GM23338 (cell line): ENCODE results near the gene MLEC. TPM values are rescaled to one million over a fixed set of nuclear protein-coding genes. Genes with fewer than 3 reads are reported as not detected.

Experiments
- ATAC-seq: fragments of 200-7000 bp; cut with Tn5 transposase; 3 replicates; pipeline ENCODE4 v1.9.1; 2020
- DNase-seq: peaks from one replicate; pipeline ENCODE4 v3.0.0-alpha.2; 2015; ENCODE audit warnings: low spot score
- H2AFZ ChIP-seq: fragments of 200-600 bp; sonication (generic); 2 replicates; pipeline ENCODE4 v1.8.0; 2016; ENCODE audit warnings: antibody characterized with exemption, mild to moderate bottlenecking, moderate library complexity
- H3F3A ChIP-seq: fragments of 200-600 bp; sonication (generic); replicated peaks from 2 replicates; pipeline ENCODE4 v1.8.0; 2017; ENCODE audit warnings: antibody characterized with exemption, mixed run types, low read depth
- H3K27ac ChIP-seq: fragments of 200-600 bp; sonication (generic); 2 replicates; pipeline ENCODE4 v1.6.1; 2016; ENCODE audit warnings: low read depth
- H3K27me3 ChIP-seq: fragments of 200-600 bp; sonication (generic); 2 replicates; pipeline ENCODE4 v1.8.0; 2016; ENCODE audit warnings: mild to moderate bottlenecking, mixed run types, moderate library complexity; ENCODE audit not compliant: insufficient read depth
- H3K36me3 ChIP-seq: fragments of 200-600 bp; sonication (generic); 2 replicates; pipeline ENCODE4 v1.8.0; 2016; ENCODE audit warnings: mild to moderate bottlenecking; ENCODE audit not compliant: insufficient read depth
- H3K4me1 ChIP-seq: fragments of 200-600 bp; sonication (generic); 2 replicates; pipeline ENCODE4 v1.8.0; 2016; ENCODE audit warnings: mild to moderate bottlenecking, moderate library complexity; ENCODE audit not compliant: insufficient read depth
- H3K4me2 ChIP-seq: fragments of 200-600 bp; sonication (generic); 2 replicates; pipeline ENCODE4 v1.7.1; 2017; ENCODE audit warnings: mixed run types
- H3K4me3 ChIP-seq: fragments of 200-600 bp; sonication (generic); 2 replicates; pipeline ENCODE4 v1.6.1; 2016; ENCODE audit warnings: mixed run types
- H3K79me2 ChIP-seq: fragments of 200-600 bp; sonication (generic); replicated peaks from 2 replicates; pipeline ENCODE4 v1.8.0; 2017; ENCODE audit warnings: mild to moderate bottlenecking; ENCODE audit not compliant: insufficient read depth
- H3K9me2 ChIP-seq: fragments of 200-600 bp; sonication (generic); 2 replicates; pipeline ENCODE4 v1.8.0; 2017; ENCODE audit not compliant: insufficient read depth
- H4K20me1 ChIP-seq: fragments of 200-600 bp; sonication (generic); replicated peaks from 2 replicates; pipeline ENCODE4 v1.8.0; 2017; ENCODE audit warnings: mild to moderate bottlenecking; ENCODE audit not compliant: insufficient read depth
- H3K27ac Mint-ChIP-seq: 2 replicates; pipeline ENCODE4 v1.8.0; 2020; ENCODE audit warnings: inconsistent platforms, mild to moderate bottlenecking, moderate library complexity, mixed read lengths
- H3K27me3 Mint-ChIP-seq: 3 replicates; pipeline ENCODE4 v1.8.0; 2022; ENCODE audit warnings: low read depth, mild to moderate bottlenecking, moderate library complexity, mixed read lengths, inconsistent platforms; ENCODE audit not compliant: insufficient read depth, poor library complexity
- H3K36me3 Mint-ChIP-seq: 3 replicates; pipeline ENCODE4 v1.8.0; 2021; ENCODE audit warnings: low read depth, mild to moderate bottlenecking, inconsistent platforms, moderate library complexity, mixed read lengths
- H3K4me1 Mint-ChIP-seq: 3 replicates; pipeline ENCODE4 v1.8.0; 2020; ENCODE audit warnings: mild to moderate bottlenecking, inconsistent platforms, mixed read lengths
- H3K4me3 Mint-ChIP-seq: 3 replicates; pipeline ENCODE4 v1.8.0; 2021; ENCODE audit warnings: moderate library complexity, mild to moderate bottlenecking, inconsistent platforms, mixed read lengths
- H3K9me3 Mint-ChIP-seq: 3 replicates; pipeline ENCODE4 v1.8.0; 2020; ENCODE audit warnings: moderate library complexity, mild to moderate bottlenecking, inconsistent platforms, mixed read lengths
- CREB1 ChIP-seq: fragments of 250-450 bp; sonication (Bioruptor Pico); IDR thresholded peaks from 2 replicates; pipeline ENCODE4 v1.5.0; 2020; ENCODE audit warnings: low read depth, mild to moderate bottlenecking, moderate library complexity
- ETS1 ChIP-seq: IDR thresholded peaks from 2 replicates; pipeline ENCODE4 v1.6.1; 2016; ENCODE audit warnings: antibody characterized with exemption
- EZH2 ChIP-seq: fragments of 200-600 bp; sonication (generic); IDR thresholded peaks from one replicate; pipeline ENCODE4 v1.8.0; 2017; ENCODE audit warnings: antibody characterized with exemption, mild to moderate bottlenecking, low read depth; ENCODE audit not compliant: unreplicated experiment
- EZH2phosphoT487 ChIP-seq: fragments of 200-600 bp; sonication (generic); IDR thresholded peaks from one replicate; pipeline ENCODE4 v1.8.1; 2018; ENCODE audit warnings: antibody characterized with exemption; ENCODE audit not compliant: unreplicated experiment
- JUNB ChIP-seq: IDR thresholded peaks from one replicate; pipeline ENCODE4 v1.6.1; 2016; ENCODE audit warnings: antibody characterized with exemption; ENCODE audit not compliant: unreplicated experiment
- NANOG ChIP-seq: IDR thresholded peaks from 2 replicates; pipeline ENCODE4 v1.6.1; 2016; ENCODE audit warnings: antibody characterized with exemption, borderline replicate concordance
- POLR2AphosphoS5 ChIP-seq: IDR thresholded peaks from 2 replicates; pipeline ENCODE4 v1.6.1; 2016; ENCODE audit warnings: antibody characterized with exemption, low read depth
- REST ChIP-seq: IDR thresholded peaks from one replicate; pipeline ENCODE4 v1.6.1; 2018; ENCODE audit warnings: antibody characterized with exemption; ENCODE audit not compliant: unreplicated experiment
- STAT1 ChIP-seq: IDR thresholded peaks from one replicate; pipeline ENCODE4 v1.6.1; 2016; ENCODE audit warnings: antibody characterized with exemption; ENCODE audit not compliant: unreplicated experiment
- ZNF331 ChIP-seq: fragments of 250-450 bp; sonication (Bioruptor Pico); IDR thresholded peaks from 2 replicates; pipeline ENCODE4 v1.5.0; 2020; ENCODE audit warnings: low read depth, mild to moderate bottlenecking, moderate library complexity
- polyA plus RNA-seq: library from polyadenylated mRNA; unstranded; fragments of >200 nt; fragmentation: Nextera tagmentation; extraction: Ambion mirVana; gene quantifications from 2 replicates; pipeline ENCODE4 v1.2.1, GENCODE V29; 2016
- total RNA-seq: library from RNA; depleted of rRNA; stranded (reverse); fragments of >200 nt; shearing (Covaris generic); gene quantifications from 2 replicates; pipeline ENCODE4 v1.2.3, GENCODE V29; 2014

The MLEC gene
- total and polyA plus RNA-seq, 2 experiments from 2014 or later: 225 to 264 TPM

GRCh38 chr12:120719072-120719471 lies 32.1 kb downstream of the MLEC start (continued):
- no peak for TF ChIP-seq EZH2phosphoT487
- no peak for TF ChIP-seq ETS1
- no peak for TF ChIP-seq POLR2AphosphoS5
- TF ChIP-seq EZH2: no peak
- TF ChIP-seq JUNB: no peak
- TF ChIP-seq ZNF331 (CRISPR knock-in tag): no peak
- TF ChIP-seq CREB1 (CRISPR knock-in tag): no peak

GRCh38 chr12:120719496-120720233 lies 32.7 kb downstream of the MLEC start:
- ATAC-seq: no peak
- no peak overlapping the region for H2AFZ ChIP-seq
- H3K9me2 ChIP-seq: no peaks in the 10 kb centered on the region
- Mint-ChIP-seq H3K4me1 (peaks cover 4% of the 10 kb centered on the region), H3K9me3 (no peaks in the 10 kb centered on the region), H3K27me3 (peaks cover 7% of the 10 kb centered on the region), H3K36me3 (peaks cover 89% of the 10 kb centered on the region), H3K4me3 (no peak overlapping the region), H3K27ac (no peak overlapping the region)
- no peak overlapping the region for H3K4me3 ChIP-seq
- TF ChIP-seq CREB1 (CRISPR knock-in tag): no peak
- H3K79me2 ChIP-seq: peaks cover 12% of the 10 kb centered on the region; the same call in 1 of the 2 replicates
- no peaks in the 10 kb centered on the region for H3K27me3 ChIP-seq
- no peak overlapping the region for H3K4me2 ChIP-seq
- H4K20me1 ChIP-seq: peaks cover 32% of the 10 kb centered on the region
- no peak overlapping the region for H3K27ac ChIP-seq
- peaks cover 5% of the 10 kb centered on the region; the same call in 1 of the 2 replicates for H3K4me1 ChIP-seq
- H3F3A ChIP-seq: peaks cover 12% of the 10 kb centered on the region
- H3K36me3 ChIP-seq: peaks cover 59% of the 10 kb centered on the region
- no peak for DNase-seq

GRCh38 chr12:120720234-120720986 lies 33.5 kb downstream of the MLEC start:
- no peak overlapping the region for H3K27ac Mint-ChIP-seq
- peaks cover 7% of the 10 kb centered on the region for H3K27me3 Mint-ChIP-seq
- Histone ChIP-seq H3K4me3 (no peak overlapping the region), H3K36me3 (peaks cover 52% of the 10 kb centered on the region), H3K4me1 (peaks cover 11% of the 10 kb centered on the region), H3F3A (peaks cover 14% of the 10 kb centered on the region), H3K4me2 (no peak overlapping the region), H3K27ac (no peak overlapping the region), H3K9me2 (no peaks in the 10 kb centered on the region), H4K20me1 (peaks cover 29% of the 10 kb centered on the region), H3K79me2 (peaks cover 5% of the 10 kb centered on the region; the same call in 1 of the 2 replicates), H3K27me3 (no peaks in the 10 kb centered on the region), H2AFZ (no peak overlapping the region)
- ATAC-seq: no peak
- H3K4me1 Mint-ChIP-seq: peaks cover 11% of the 10 kb centered on the region
- no peak for DNase-seq
- peaks cover 84% of the 10 kb centered on the region for H3K36me3 Mint-ChIP-seq
- H3K9me3 Mint-ChIP-seq: no peaks in the 10 kb centered on the region
- no peak overlapping the region for H3K4me3 Mint-ChIP-seq
- no peak for TF ChIP-seq NANOG
- no peak for TF ChIP-seq STAT1
- no peak for TF ChIP-seq REST
- no peak for TF ChIP-seq EZH2
- TF ChIP-seq ETS1: no peak
